Panc1 (cell line): ENCODE measurements around the gene GPATCH2L.

ENCODE experiments used
- POLR2AphosphoS5 ChIP-seq: IDR thresholded peaks from 2 replicates; pipeline ENCODE4 v1.6.1; 2012; ENCODE audit warnings: mild to moderate bottlenecking, low read depth, low read length, moderate library complexity
- SIN3A ChIP-seq: IDR thresholded peaks from 2 replicates; pipeline ENCODE4 v1.6.1; 2012; ENCODE audit warnings: low read depth, mild to moderate bottlenecking, low read length, moderate library complexity, borderline replicate concordance; ENCODE audit not compliant: insufficient read depth
- TCF7L2 ChIP-seq: IDR thresholded peaks from 2 replicates; pipeline ENCODE4 v1.6.1; 2011; ENCODE audit warnings: mild to moderate bottlenecking, low read depth, low read length, inconsistent platforms
- TF ChIP-seq, protein P1 (sequence below): fragments of 450-650 bp; IDR thresholded peaks from 2 replicates; pipeline ENCODE4 v1.5.1; 2017; ENCODE audit warnings: mild to moderate bottlenecking
- TF ChIP-seq, protein P2 (sequence below), 2 experiments: IDR thresholded peaks; 2 replicates each; pipeline ENCODE4 v1.6.1; 2011 to 2012; ENCODE audit warnings: low read depth in 2 of 2, control low read depth in 1 of 2, low read length in 1 of 2, mild to moderate bottlenecking in 1 of 2, moderate library complexity in 1 of 2; ENCODE audit not compliant: insufficient read depth in 1 of 2

GRCh38 chr14:76205708-76206107, 54.0 kb downstream of the GPATCH2L start:
- TF ChIP-seq, protein P1, sequence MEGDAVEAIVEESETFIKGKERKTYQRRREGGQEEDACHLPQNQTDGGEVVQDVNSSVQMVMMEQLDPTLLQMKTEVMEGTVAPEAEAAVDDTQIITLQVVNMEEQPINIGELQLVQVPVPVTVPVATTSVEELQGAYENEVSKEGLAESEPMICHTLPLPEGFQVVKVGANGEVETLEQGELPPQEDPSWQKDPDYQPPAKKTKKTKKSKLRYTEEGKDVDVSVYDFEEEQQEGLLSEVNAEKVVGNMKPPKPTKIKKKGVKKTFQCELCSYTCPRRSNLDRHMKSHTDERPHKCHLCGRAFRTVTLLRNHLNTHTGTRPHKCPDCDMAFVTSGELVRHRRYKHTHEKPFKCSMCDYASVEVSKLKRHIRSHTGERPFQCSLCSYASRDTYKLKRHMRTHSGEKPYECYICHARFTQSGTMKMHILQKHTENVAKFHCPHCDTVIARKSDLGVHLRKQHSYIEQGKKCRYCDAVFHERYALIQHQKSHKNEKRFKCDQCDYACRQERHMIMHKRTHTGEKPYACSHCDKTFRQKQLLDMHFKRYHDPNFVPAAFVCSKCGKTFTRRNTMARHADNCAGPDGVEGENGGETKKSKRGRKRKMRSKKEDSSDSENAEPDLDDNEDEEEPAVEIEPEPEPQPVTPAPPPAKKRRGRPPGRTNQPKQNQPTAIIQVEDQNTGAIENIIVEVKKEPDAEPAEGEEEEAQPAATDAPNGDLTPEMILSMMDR = no peak
- TF ChIP-seq POLR2AphosphoS5 (no peak), SIN3A (no peak), TCF7L2 (no peak)
- TF ChIP-seq, protein P2, sequence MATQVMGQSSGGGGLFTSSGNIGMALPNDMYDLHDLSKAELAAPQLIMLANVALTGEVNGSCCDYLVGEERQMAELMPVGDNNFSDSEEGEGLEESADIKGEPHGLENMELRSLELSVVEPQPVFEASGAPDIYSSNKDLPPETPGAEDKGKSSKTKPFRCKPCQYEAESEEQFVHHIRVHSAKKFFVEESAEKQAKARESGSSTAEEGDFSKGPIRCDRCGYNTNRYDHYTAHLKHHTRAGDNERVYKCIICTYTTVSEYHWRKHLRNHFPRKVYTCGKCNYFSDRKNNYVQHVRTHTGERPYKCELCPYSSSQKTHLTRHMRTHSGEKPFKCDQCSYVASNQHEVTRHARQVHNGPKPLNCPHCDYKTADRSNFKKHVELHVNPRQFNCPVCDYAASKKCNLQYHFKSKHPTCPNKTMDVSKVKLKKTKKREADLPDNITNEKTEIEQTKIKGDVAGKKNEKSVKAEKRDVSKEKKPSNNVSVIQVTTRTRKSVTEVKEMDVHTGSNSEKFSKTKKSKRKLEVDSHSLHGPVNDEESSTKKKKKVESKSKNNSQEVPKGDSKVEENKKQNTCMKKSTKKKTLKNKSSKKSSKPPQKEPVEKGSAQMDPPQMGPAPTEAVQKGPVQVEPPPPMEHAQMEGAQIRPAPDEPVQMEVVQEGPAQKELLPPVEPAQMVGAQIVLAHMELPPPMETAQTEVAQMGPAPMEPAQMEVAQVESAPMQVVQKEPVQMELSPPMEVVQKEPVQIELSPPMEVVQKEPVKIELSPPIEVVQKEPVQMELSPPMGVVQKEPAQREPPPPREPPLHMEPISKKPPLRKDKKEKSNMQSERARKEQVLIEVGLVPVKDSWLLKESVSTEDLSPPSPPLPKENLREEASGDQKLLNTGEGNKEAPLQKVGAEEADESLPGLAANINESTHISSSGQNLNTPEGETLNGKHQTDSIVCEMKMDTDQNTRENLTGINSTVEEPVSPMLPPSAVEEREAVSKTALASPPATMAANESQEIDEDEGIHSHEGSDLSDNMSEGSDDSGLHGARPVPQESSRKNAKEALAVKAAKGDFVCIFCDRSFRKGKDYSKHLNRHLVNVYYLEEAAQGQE (IDR thresholded peaks at IDR 0.05; ENCODE audit: insufficient read depth in 1 of 2, low read depth in 2 of 2, low read length in 1 of 2) = no peak
